Spleen (tissue), 7 donors: ENCODE data around the gene ARHGAP19.

Experiments
- POLR2A ChIP-seq, 3 donors: fragments of 450-650 bp; IDR thresholded peaks; one replicate each; pipeline ENCODE4 v1.5.1; 2017; ENCODE audit warnings: antibody characterized with exemption in 3 of 3, mild to moderate bottlenecking in 1 of 3
- TF ChIP-seq, protein P1 (sequence below), 11 experiments: fragments of 200-600 bp in 7 of 11; fragments of 450-650 bp in 4 of 11; sonication (generic) in 4 of 11; IDR thresholded peaks in 8 of 11; conservative IDR thresholded peaks in 3 of 11; 1 replicate in 7 of 11; 2 replicates in 4 of 11; pipeline versions ENCODE4 v1.4.0 to v1.8.0; 2016 to 2021; ENCODE audit warnings: antibody characterized with exemption in 11 of 11, inconsistent platforms in 4 of 11, mild to moderate bottlenecking in 1 of 11
- donor health status: DM: no; HTN: no; CAD: no; lungs with moderate emphysema.
- donor health status: DM: no; HTN: no; CAD: no.
- donor health status: DM: no; HTN: no; CAD: no.

DNA sequence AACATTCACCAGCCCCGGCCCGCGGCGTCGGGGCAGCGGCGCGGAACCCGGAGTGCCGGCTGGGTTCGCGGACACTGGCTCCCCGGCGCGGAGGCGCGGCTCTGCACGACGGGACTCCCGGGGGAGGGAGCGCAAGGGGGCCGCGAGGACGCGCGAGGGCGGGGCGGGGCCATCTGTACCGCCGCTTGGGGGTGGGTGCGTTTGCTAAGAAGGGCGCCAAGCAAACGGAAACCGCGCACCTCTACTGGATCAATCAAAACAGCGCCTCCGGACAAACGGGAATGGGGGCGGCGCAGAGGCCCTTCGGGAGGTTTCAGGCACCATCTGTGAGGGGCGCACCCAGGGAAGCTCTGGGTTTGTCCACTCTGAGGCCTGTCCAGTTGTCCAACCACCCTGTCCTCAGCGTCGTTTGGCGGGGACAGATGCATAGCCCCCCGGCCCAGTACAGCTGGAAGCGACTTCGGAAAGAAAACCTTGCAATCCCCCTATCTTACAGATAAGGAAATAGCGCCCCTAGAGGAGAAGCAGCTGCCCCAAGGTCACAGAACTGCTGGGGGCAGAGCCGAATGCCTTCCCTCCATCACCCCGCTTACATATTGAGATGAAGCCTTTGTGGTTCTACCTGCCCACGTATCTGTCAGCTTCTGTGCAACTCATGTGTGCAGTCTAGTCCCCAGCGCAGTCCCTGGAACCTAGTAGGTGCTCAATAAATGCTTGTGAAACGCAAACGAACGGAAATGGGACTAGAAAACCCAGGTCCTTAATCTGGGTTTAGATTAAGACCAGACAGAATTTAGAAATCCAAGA, 96.0 kb downstream of the ARHGAP19 start:
- no peak for TF ChIP-seq POLR2A (IDR thresholded peaks at IDR 0.05)
- TF ChIP-seq, protein P1, sequence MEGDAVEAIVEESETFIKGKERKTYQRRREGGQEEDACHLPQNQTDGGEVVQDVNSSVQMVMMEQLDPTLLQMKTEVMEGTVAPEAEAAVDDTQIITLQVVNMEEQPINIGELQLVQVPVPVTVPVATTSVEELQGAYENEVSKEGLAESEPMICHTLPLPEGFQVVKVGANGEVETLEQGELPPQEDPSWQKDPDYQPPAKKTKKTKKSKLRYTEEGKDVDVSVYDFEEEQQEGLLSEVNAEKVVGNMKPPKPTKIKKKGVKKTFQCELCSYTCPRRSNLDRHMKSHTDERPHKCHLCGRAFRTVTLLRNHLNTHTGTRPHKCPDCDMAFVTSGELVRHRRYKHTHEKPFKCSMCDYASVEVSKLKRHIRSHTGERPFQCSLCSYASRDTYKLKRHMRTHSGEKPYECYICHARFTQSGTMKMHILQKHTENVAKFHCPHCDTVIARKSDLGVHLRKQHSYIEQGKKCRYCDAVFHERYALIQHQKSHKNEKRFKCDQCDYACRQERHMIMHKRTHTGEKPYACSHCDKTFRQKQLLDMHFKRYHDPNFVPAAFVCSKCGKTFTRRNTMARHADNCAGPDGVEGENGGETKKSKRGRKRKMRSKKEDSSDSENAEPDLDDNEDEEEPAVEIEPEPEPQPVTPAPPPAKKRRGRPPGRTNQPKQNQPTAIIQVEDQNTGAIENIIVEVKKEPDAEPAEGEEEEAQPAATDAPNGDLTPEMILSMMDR (IDR thresholded peaks at IDR 0.05 in 8 of 11, conservative IDR thresholded peaks at IDR 0.05 in 3 of 11): peak; percentile 36 to 86 (median 71)
